ENCODE measurements around the gene MAGI2.
"Not testable (repeated sequence)": the region's sequence is repeated elsewhere in the genome, so short reads cannot be mapped to it uniquely, and the experiment has no call there.

The MAGI2 gene

DNA sequence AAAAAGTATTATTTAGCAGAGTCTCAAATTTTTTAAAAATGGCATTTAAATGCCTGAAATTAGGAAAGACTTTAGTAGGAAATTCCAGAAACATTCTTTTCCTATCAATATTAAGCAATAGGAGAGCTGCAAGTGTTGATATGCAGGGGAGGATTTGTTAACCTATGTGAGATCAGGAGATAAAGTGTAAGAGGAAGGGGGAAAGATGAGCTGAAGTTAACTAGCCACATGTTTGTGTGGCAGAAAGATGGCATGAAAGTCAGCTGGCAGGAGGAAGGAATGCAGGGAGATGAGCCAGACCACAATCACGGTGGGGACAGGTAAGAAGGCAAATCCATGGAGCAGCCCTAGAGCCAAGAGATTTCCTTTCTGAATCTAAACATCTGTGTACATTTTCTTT is 303.6 kb downstream of the MAGI2 start:
- DNase-seq: no peak

DNA sequence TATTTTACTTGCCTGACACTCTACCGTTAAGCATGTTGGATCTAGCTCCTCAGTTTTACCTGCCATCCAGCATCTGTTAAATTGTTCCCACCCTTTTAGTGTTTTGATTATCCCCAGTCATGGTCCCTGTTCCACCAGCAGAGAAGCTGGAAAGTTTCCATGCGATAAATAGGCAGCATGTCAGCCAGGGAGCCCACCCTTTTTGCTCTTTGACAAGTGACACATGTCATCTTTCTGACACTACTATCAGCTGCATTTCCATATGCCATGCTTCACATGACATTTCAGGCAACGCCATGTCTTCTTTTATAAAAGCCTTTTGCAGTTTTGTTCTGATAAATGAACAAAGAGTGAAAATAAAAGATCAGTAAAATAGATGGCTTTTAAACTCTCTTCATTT is 310.8 kb downstream of the MAGI2 start:
- DNase-seq: no peak

DNA sequence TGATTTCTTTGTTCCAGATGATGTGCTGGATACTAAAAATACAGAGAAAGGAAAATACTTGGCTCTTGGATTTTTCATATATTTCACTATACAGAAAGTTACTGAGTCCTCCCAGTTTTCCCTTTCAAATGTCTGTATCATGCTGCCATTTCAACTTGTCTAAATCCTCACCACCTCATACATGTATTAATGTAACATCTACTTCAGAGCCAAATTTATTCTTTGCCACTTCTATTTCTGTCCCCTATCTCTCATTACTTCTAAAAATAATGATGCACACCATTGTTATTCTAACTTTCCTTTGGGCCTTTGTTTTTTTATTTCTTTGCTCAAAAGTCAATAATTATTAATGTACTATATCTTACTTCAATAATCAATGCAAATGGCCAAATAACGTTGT is 312.2 kb downstream of the MAGI2 start:
- no peak for DNase-seq

DNA sequence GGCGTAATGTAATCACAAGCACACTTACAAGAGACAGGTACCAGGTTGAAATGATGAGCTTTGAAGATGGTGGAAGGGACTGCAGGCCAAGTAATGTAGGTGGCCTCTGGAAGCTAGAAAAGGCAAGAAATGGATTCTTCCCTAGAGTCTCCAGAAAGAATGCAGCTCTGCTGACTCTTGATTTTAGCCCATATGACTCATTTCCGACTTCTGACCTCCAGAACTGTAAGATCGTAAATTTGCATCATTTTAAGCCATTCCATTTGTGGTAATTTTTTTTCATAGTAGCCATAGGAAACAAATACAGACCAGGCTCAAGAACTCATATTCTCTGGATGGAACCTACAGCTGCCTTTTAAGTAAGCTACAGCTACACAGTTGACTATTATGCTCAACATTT is 315.5 kb downstream of the MAGI2 start:
- DNase-seq: peak; percentile 10

DNA sequence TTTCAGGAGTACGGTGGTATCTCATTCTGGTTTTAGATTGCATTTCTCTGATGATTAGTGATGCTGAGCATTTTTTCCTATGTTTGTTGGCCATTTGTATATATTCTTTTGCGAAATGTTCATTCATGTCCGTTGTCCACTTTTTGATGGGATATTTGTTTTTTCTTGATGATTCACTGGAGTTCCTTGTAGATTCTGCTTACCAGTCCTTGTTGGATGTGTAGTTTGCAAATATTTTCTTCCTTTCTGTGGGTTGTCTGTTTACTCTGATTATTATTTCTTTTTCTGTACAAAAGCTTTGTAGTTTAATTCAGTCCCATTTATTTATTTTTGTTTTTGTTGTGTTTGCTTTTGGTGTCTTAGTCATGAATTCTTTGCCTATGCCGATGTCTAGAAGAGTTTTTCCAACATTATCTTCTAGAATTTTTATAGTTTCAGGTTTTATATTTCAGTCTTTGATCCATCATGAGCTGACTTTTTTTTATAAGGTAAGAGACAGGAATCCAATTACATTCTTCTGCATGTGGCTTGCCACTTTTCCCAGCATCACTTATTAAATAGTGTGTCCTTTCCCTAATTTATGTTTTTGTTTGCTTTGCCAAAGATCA is 320.5 kb downstream of the MAGI2 start:
- DNase-seq: no peak

DNA sequence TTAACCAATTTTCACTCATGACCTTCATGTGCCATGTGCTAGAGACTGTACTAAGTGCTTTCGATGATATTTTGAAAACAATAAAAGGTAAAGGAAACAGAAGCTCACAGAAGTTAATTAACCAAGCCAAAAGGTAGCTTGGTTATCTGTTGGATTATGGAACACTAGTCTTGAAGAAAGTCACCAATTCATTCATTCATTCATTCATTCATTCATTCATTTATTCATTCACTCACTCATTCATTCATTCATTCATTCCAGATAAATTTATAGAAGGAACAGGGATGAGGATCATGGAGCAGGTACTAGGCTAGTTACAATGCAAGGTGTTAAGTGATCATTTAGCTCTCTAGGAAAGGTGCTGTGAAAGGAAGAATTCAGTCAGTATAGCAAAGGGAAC is 322.8 kb downstream of the MAGI2 start:
- no peak for DNase-seq

DNA sequence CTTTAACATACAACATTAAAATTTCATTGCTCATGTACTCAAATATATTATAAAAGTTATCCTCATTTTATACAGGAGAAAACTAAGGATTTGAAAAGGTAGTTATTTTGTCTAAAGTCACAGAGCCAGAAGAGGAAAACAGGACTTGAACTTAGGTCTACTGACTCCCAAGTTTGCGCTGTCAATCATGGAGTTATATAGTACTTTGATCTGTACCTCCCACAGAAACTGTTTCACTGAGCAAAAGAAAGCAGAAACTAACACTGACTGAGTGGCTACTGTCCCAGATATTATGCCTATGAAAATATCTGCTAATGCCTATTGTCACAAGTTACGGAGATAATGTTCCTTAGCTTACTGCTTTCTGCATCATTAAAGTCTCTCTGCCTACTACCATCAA is 329.1 kb downstream of the MAGI2 start:
- no peak for DNase-seq

DNA sequence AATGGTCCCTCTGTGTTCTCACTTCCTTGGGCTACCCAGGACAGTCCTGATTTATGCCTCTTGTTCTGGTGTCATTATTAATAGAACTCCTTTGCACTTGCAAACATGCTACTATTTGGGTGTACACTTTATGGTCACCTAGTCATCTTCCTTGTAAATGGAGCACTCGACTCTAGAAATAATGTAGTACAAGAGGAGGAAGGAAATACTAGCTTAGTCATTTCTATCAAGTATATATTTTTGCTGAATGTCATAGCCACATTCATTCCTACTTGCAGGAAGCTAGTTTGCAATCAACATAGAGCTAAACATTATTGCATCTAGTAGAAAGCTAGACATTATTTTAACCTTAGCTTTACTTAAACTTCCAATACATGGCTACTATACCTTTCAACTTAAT is 335.3 kb downstream of the MAGI2 start:
- DNase-seq: no peak

DNA sequence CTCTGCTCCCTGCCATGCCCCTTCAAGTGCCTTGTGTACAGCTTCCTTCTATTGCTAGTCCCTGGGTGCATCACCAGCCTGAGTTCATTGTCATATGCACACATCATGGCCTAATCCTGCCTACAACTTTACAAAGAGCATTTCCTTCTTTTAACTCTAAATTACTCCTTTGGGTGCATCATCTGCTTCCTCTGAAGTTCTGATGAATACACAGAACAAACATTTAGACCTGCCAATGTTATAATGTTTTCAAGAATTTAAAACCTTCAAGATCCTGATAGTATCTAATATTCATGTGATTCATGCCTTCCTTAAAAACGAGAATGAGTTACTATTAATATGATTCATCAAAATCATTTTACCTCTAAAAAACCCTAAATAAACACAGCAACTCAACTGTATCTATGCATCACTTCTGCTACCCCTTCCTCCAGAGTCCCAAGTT is 357.1 kb downstream of the MAGI2 start:
- peak; percentile 35 for DNase-seq

DNA sequence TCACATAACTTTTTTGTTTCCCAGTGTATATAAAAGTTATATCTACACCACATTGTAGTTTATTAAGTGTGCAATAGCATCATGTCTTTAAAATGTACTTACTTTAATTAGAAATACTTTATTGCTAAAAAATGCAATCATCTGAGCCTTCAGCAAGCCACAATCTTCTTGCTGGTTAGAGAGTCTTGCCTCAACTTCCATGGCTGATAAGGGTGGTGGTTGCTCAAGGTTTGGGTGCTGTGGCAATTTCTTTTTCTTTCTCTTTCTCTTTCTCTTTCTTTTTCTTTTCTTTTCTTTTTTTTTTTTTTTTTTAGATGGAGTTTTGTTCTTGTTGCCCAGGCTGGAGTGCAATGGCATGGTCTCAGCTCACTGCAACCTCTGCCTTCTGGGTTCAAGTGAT is 360.0 kb downstream of the MAGI2 start:
- DNase-seq: no peak

DNA sequence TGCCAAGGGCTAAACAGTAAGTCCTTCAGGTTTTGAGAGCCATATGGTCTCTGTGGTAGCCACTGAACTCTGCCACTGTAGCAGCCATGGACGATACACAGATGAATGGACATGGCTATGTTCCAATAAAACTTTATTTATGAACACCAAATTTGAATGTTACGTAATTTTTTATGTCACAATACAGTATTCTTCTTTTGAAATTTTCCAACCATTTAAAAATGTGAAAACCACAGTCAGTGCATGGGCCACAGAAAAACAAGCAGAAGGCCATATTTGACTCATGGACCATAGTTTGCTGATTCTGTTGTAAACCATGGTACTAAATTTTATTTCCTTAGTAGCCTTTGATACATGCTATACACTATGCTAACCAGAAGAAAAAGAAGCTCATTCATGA is 361.8 kb downstream of the MAGI2 start:
- no peak for DNase-seq

DNA sequence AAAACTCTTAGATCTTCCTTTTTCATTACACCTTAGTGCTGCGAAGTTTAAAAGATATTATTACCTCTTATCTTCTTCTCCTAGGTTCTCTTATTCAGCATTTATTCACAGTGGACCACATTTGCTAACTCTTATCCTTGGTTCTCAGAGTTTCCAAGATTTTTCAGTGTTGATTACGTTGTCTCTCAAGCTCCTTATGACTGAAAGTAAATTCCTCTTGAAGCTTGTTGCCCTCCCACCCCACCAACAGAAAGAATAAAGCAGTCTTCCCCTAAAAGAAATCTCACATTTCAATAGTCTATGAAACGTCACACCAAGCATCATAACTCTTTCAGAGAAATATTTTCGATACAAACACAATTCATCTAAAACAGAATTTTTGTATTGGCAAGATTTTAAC is 362.5 kb downstream of the MAGI2 start:
- no peak for DNase-seq

DNA sequence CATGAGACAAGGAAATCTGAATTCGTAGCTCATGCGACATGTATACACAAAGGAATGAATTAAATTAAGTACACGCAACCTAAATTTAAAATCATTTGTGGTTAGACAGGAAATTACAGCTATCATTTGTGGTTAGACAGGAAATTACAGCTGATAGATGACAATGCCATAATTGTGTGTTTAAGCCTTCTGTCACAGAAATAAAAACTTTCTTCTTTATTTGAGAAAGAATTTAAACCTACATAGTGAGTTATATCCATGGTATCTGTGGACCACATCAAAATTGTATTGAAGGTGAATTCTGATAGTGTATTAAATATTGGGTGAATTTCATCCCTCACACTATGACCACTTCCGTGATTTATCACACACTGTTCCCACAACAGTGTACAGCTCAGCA is 362.9 kb downstream of the MAGI2 start:
- DNase-seq: peak; percentile 39

DNA sequence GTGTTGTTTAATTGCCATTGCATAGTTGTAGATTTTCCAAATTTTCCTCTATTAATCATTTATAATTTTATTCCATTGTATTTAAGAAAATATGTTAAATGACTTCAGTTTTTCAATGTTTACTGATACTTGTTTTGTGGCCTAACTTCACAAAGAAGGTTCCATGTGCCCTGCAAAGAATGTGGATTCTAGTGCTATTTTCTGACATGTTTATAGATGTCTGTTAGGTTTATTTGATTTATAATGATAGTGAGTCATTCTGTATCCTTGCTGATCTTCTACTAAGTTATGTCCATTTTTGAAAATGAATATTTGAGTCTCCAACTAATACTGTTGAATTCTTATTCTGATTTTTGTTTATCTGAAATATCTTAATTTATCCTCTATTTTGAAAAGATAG is 369.0 kb downstream of the MAGI2 start:
- DNase-seq: no peak

DNA sequence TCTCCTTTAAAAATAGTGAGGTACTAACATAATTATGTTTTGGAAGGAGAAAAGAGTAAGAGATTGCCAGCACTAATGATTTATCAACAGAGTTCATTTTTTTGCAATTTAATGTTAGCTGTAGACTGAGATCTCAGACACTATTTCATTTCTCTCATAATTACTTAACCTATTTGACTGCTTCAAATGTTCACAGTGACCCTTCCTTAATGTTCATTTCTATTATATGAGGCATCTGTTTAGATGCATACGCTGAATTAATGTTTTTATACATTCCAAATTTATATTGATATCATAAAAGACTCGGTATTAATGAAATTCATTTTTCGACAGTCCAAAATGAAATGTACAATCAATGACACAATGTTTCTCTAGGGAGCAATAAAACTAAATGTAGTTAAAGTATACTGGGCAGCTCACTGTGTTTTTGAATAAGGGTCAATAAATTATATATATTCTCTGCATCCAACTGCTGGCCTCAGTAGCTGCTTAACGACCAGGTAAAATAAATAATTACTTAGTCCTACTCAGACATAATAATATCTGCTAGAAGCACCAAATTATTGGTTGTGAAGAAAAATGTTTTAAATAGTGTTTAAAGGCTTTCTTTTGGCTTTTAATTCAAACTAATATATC is 373.4 kb downstream of the MAGI2 start:
- DNase-seq: no peak

DNA sequence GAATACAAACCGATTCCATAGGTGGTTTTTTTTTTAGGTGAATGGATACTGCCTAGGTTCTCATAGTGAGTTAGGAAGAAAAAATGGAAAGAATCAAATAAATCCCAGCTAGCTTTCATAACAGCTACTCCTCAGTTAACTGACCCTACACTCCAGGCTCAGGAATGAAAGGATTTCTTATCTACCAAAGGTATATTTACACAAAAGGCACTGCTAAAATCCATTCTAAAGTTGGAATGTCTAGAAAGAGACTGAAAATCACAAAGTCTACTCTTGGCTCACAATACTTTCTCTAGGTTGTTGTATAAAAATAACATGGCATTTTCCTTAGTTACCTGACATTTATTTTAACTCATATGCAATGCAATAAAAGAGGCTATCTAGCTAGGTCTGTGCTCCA is 375.2 kb downstream of the MAGI2 start:
- no peak for DNase-seq

DNA sequence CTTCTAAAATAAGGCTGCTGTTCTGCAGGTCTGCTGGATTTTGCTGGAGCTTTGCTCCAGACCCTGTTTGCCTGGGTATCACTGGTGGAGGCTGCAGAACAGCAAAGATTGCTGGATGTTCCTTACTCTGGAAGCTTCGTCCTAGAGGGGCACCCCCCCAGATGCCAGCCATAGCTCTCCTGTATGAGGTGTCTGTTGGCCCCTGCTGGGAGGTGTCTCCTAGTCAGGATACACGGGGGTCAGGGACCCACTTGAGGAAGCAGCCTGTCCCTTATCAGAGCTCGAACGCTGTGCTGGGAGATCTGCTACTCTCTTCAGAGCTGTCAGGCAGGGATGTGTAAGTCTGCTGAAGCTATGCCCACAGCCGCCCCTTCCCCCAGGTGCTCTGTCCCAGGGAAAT is 382.3 kb downstream of the MAGI2 start:
- not testable (repeated sequence) for DNase-seq

DNA sequence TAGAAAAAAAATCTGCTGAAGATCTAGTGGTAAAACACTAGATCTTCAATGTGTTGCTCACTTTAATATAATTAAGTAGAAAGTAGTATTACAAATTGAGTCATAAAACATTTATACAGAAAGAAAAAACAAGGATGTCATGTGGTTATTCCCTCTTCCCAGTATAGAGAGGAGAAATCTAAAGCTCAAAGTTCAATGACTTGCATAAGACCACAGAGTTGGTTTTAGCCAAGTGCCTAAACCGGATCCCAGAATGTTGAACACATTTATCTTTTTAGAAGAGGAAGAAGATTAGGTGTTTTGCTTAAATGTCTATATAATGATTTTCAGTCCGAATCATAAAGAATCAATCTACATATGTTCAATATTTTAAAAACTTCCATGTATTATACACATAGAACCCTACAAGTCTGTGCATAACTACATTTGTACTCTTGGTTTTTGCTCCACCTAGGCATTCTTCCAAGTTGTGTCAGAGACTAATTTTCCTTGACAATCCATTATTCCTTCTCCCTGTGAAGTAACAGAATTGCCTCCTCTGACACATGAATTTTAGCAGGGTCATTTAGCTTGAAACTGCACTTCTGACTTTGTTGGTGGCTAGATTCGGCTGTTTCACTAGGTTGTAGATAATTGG is 389.2 kb downstream of the MAGI2 start:
- DNase-seq: no peak

DNA sequence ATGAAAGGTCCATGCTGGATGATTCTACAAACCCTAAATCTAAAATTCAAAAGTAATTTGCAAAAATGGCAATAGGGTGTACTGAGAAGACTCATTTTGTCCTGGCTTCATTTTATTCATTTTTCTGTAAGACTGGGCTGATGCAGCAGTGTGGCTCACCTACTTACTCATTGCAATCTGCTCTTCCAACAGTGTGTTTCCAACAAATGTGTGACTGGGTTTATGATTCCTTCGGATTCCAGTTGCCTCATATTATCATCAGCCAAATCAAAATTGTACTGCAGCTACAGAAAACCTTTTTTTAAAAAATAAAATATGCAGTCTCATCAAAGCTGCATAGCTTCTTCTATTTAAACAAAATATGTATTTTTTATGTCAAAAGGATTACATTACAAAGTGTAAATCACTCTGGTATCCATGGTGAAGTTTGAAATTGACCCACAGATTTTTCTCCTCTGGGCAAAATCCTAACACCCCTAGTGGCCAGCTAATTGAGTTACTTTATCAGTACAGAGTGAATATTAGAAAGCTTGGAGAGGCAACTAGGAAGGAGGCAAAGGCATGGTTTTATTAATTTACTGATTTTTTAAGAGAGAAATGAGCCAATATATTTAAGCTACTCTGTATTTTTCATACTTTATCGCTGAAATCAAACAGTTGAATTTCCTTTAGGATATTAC is 390.3 kb downstream of the MAGI2 start:
- DNase-seq: no peak

DNA sequence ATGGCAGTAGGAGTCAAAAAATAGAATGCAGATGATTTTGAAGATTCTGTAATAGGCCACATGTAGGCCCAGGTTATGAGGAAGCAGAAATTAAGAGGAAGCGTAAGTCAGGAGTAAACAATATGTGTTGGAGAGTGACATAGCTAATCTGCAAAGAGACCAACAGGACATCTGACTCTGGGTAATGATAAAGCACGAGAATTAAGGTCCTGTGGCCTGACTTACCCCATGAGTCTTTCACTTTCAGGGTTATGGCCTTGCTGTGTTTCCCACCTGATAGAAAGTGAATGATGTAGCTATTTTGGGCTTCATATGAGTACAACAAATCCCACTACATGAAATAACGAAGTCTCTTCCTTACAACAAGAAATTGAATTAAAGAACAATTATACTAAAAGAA is 393.0 kb downstream of the MAGI2 start:
- no peak for DNase-seq

DNA sequence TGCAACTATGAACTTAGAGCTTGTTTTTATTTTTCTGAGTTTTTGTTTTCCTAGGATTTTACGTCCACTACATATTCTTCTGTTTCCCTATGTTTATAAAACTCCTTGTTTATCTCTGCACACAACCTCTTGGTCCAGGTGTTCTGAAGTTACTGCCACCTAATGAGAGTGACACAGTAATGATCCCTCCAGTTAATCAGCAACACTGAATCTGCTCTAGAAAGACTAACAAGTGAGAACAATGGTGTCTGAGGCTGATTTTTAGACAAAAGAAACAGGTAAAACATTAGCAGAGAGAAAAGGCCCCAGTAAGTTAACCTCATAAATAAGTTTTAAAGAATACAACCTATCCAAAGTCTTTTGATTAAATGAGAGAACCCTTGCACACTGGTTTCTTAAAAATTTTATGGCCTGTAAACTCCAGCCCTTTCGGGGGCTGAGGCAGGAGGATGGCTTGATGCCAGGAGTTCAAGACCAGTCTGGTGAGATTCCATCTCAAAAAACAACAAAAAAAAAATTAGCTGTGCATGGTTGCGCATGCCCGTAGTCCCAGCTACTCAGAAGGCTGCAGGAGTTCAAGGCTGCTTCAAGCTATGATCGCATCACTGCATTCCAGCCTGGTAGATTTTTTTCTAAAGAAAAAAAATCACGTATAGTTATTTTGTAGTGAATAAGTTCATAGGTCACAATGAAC is 397.6 kb downstream of the MAGI2 start:
- DNase-seq: no peak

DNA sequence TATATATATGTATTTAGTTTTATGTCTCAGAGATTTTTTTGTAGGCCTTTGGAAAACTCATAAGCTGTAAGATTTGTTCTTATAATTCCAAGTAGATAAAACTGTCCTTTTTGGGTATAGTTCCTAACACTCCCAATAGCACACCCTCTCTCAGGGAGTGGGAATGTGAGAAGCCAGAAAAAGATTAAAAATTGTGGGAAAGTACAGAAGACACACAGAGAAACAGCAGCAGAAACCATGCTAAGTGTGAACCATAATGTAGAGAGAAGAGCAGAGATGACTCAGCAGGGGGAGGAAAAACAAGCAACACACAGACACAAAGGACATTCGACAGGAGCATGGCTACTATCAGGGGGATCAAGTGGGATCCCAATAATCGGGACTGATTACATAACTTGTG is 401.6 kb downstream of the MAGI2 start:
- DNase-seq: no peak

DNA sequence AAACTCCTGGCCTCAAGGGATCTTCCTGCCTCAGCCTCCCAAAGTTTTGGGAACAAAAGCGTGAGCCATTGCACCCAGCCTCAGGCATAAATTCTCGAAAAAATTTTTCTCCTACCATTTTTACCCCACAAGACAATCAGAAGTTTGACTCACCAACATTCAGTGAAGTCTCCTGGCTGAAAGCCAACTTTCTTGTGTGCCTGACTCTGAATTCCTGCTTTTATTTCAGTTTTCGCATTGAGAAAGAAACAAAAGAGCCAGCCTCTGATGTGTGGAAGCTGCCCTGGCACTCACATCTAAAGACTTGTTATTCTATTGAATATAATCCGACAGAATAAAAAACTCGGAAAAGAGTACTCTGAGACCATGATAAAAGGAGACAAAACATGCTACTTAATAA is 402.9 kb downstream of the MAGI2 start:
- peak; percentile 62 for DNase-seq

Data from fibroblast of skin of back (primary cell).